Naive B cell (primary cell): ENCODE results near the gene CD300LD. TPM values are rescaled to one million over a fixed set of nuclear protein-coding genes. Genes with fewer than 3 reads are reported as not detected.

Experiments used
- ATAC-seq, 2 donors: fragments of 150-1000 bp; cut with Tn5 transposase; 2 replicates each; pipeline ENCODE4 v1.10.0; 2021; ENCODE audit warnings: low read depth in 2 of 2, mild to moderate bottlenecking in 2 of 2, moderate library complexity in 2 of 2
- DNase-seq: peaks from one replicate; pipeline ENCODE4 v3.0.0; 2022
- H3K27ac Mint-ChIP-seq, 6 donors: one replicate each; pipeline ENCODE4 v1.8.0; 2020 to 2022; ENCODE audit warnings: mild to moderate bottlenecking in 6 of 6, mixed read lengths in 6 of 6, moderate library complexity in 5 of 6, inconsistent platforms in 2 of 6
- H3K27me3 Mint-ChIP-seq, 3 donors: one replicate each; pipeline ENCODE4 v1.8.0; 2021 to 2022; ENCODE audit warnings: mixed read lengths in 3 of 3, mild to moderate bottlenecking in 1 of 3
- H3K36me3 Mint-ChIP-seq, 2 donors: one replicate each; pipeline ENCODE4 v1.8.0; 2020 to 2022; ENCODE audit warnings: mixed read lengths in 2 of 2, inconsistent platforms in 1 of 2, mild to moderate bottlenecking in 1 of 2
- H3K4me1 Mint-ChIP-seq, 3 donors: one replicate each; pipeline ENCODE4 v1.8.0; 2020 to 2022; ENCODE audit warnings: mixed read lengths in 3 of 3, inconsistent platforms in 1 of 3, mild to moderate bottlenecking in 1 of 3, moderate library complexity in 1 of 3
- H3K4me3 Mint-ChIP-seq, 8 donors: one replicate each; pipeline ENCODE4 v1.8.0; 2020 to 2022; ENCODE audit warnings: mild to moderate bottlenecking in 8 of 8, mixed read lengths in 8 of 8, moderate library complexity in 8 of 8, inconsistent platforms in 2 of 8
- H3K9me3 Mint-ChIP-seq, 7 donors: one replicate each; pipeline ENCODE4 v1.8.0; 2020 to 2022; ENCODE audit warnings: mixed read lengths in 7 of 7, mild to moderate bottlenecking in 5 of 7, inconsistent platforms in 2 of 7, moderate library complexity in 1 of 7
- polyA plus RNA-seq, 6 donors: library from polyadenylated mRNA; unstranded; fragments of 300-500 nt; fragmentation: Illumina TruSeq; gene quantifications; one replicate each; pipeline ENCODE4 v1.2.3, GENCODE V29; 2021; ENCODE audit warnings: low read depth in 6 of 6

Gene CD300LD
- polyA plus RNA-seq, 6 donors from 2014 or later: not detected

- no peak overlapping the region for H3K27ac Mint-ChIP-seq
- H3K4me1 Mint-ChIP-seq: peaks cover 12 to 21% (median 15%) of the 10 kb centered on the region in 3 donors
- H3K4me3 Mint-ChIP-seq: no peak overlapping the region
- H3K9me3 Mint-ChIP-seq: no peaks in the 10 kb centered on the region
- DNase-seq (no peak), ATAC-seq (no peak)
- peaks cover 8 to 46% (median 23%) of the 10 kb centered on the region in 3 donors for H3K27me3 Mint-ChIP-seq
- no peaks in the 10 kb centered on the region for H3K36me3 Mint-ChIP-seq
Measured at GRCh38 chr17:74546586-74546985, 45.5 kb downstream of the CD300LD start.

DNA sequence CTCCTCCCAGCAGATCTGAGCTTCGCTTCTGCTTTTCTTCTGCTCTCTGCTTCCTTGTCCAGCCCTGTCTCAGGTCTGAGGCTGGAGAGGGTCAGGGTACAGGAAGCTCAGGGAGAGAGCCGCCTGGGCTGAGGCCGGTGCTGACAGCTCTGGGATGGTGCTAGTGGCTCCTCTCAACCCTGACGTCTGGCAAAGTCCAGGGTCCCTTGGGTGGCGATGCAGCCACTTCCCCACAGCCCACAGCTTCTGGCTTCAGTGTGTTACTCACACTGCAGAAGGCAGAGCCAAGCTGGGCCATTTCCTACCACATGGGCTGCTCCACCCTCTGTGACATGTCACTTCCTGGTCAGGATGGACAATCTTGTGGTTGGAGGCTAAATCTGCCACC, 46.2 kb downstream of the CD300LD start, which contains the start of gene CD300C:
Gene CD300C, minus strand, starts transcription at position 273 of the 388 bp plus-strand sequence. CDS start 333 bp downstream, outside the sequence.
- no peak for DNase-seq
- no peak for ATAC-seq
- Mint-ChIP-seq H3K27ac (peak within 1 kb of the TSS in 3 of 6 donors; percentile 12 to 42 (median 19)), H3K36me3 (no peaks in the 10 kb centered on the region), H3K4me3 (peak within 1 kb of the TSS in 1 of 8 donors; percentile 61), H3K4me1 (peaks cover 8 to 15% (median 13%) of the 10 kb centered on the region in 3 donors), H3K9me3 (no peaks in the 10 kb centered on the region), H3K27me3 (peaks cover 8 to 38% (median 15%) of the 10 kb centered on the region in 3 donors)

- H3K4me1 Mint-ChIP-seq: peaks cover 8 to 15% (median 11%) of the 10 kb centered on the region in 3 donors
- peak overlapping the region in 1 of 8 donors; percentile 61 for H3K4me3 Mint-ChIP-seq
- H3K36me3 Mint-ChIP-seq: no peaks in the 10 kb centered on the region
- H3K27me3 Mint-ChIP-seq: peaks cover 7 to 36% (median 12%) of the 10 kb centered on the region in 3 donors
- H3K9me3 Mint-ChIP-seq: no peaks in the 10 kb centered on the region
- DNase-seq: no peak
- ATAC-seq: no peak
- peak overlapping the region in 3 of 6 donors; percentile 12 to 42 (median 19) for H3K27ac Mint-ChIP-seq
Measured at GRCh38 chr17:74544991-74545842, 46.9 kb downstream of the CD300LD start.

GRCh38 chr17:74543891-74544760, 48.0 kb downstream of the CD300LD start:
- H3K36me3 Mint-ChIP-seq: no peaks in the 10 kb centered on the region
- peak overlapping the region in 1 of 8 donors; percentile 47 for H3K4me3 Mint-ChIP-seq
- DNase-seq (no peak), ATAC-seq (no peak)
- peaks cover 8 to 15% (median 11%) of the 10 kb centered on the region in 3 donors for H3K4me1 Mint-ChIP-seq
- H3K27ac Mint-ChIP-seq: no peak overlapping the region
- H3K9me3 Mint-ChIP-seq: no peaks in the 10 kb centered on the region
- peaks cover 9 to 41% (median 18%) of the 10 kb centered on the region in 3 donors for H3K27me3 Mint-ChIP-seq

GRCh38 chr17:74543406-74543805, 48.7 kb downstream of the CD300LD start:
- H3K27me3 Mint-ChIP-seq: peaks cover 8 to 38% (median 13%) of the 10 kb centered on the region in 3 donors
- H3K9me3 Mint-ChIP-seq: no peaks in the 10 kb centered on the region
- peaks cover 8 to 15% (median 11%) of the 10 kb centered on the region in 3 donors for H3K4me1 Mint-ChIP-seq
- no peak overlapping the region for H3K27ac Mint-ChIP-seq
- no peak overlapping the region for H3K4me3 Mint-ChIP-seq
- ATAC-seq (no peak), DNase-seq (no peak)
- H3K36me3 Mint-ChIP-seq: no peaks in the 10 kb centered on the region

- Mint-ChIP-seq H3K9me3 (no peaks in the 10 kb centered on the region), H3K27me3 (peaks cover 4 to 35% (median 13%) of the 10 kb centered on the region in 3 donors), H3K36me3 (no peaks in the 10 kb centered on the region), H3K27ac (no peak overlapping the region), H3K4me3 (no peak overlapping the region), H3K4me1 (peaks cover 8 to 11% (median 10%) of the 10 kb centered on the region in 3 donors)
- no peak for DNase-seq
- ATAC-seq: no peak
Measured at GRCh38 chr17:74542727-74543383, 49.2 kb downstream of the CD300LD start.

DNA sequence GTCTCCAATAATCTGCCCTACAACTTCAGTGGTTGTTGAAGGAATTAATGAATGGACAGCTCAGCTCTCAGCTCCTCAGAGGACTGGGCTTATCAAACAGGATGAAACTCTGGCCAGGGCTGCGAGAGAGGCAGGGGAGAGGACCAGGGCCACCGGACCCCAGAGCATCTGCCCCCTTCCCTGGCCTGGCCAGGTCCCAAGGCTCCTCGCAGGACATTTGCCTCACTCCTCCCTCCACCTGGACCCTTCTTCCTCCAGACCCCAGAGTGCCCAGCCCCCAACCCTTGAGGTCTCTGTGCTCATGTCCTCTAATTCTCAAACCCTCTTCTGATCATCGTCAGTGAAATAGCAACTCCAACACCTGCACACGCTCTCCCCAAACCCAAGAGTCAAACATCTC, 49.9 kb downstream of the CD300LD start:
- Mint-ChIP-seq H3K36me3 (no peaks in the 10 kb centered on the region), H3K27ac (peak overlapping the region in 2 of 6 donors; percentile 16 to 18), H3K27me3 (peaks cover 4 to 31% (median 14%) of the 10 kb centered on the region in 3 donors), H3K9me3 (no peaks in the 10 kb centered on the region), H3K4me3 (no peak overlapping the region), H3K4me1 (peaks cover 5 to 11% (median 10%) of the 10 kb centered on the region in 3 donors)
- no peak for DNase-seq
- ATAC-seq: no peak

- Mint-ChIP-seq H3K27ac (peak overlapping the region in 1 of 6 donors; percentile 16), H3K9me3 (no peaks in the 10 kb centered on the region), H3K27me3 (peaks cover 4 to 37% (median 21%) of the 10 kb centered on the region in 3 donors), H3K36me3 (no peaks in the 10 kb centered on the region), H3K4me3 (no peak overlapping the region), H3K4me1 (peaks cover 5 to 10% (median 9%) of the 10 kb centered on the region in 3 donors)
- no peak for ATAC-seq
- DNase-seq: no peak
Measured at GRCh38 chr17:74541176-74542111, 50.6 kb downstream of the CD300LD start.

GRCh38 chr17:74539281-74539820, 52.7 kb downstream of the CD300LD start:
- Mint-ChIP-seq H3K27ac (peak overlapping the region in 2 of 6 donors; percentile 14 to 63), H3K9me3 (no peaks in the 10 kb centered on the region), H3K4me1 (no peaks in the 10 kb centered on the region), H3K36me3 (no peaks in the 10 kb centered on the region), H3K27me3 (peaks cover 4 to 39% (median 27%) of the 10 kb centered on the region in 3 donors), H3K4me3 (no peak overlapping the region)
- ATAC-seq (no peak), DNase-seq (no peak)

DNA sequence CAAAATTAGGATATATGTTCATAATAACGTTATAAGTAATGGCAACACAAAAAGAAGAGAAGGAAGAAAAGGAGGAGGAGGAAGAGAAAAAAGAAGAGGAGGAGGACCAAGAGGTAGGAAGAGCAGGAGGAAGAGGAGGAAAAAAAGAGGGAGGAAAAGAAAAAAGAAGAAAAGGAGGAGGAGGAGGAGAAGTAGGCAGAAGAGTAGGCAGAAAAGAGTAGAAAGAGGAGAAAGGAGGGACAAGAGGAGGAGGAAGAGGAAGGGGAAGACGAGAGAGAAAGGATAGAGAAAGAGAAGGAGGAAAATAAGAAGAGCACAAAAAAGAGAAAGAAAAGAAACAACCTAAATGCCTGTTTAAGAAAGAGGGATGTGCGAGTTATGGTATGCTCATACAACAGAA, 55.2 kb downstream of the CD300LD start:
- Mint-ChIP-seq H3K27ac (peak overlapping the region in 1 of 6 donors; percentile 93), H3K36me3 (no peaks in the 10 kb centered on the region), H3K4me1 (peaks cover 10 to 16% (median 16%) of the 10 kb centered on the region in 3 donors), H3K4me3 (no peak overlapping the region), H3K9me3 (no peaks in the 10 kb centered on the region), H3K27me3 (peaks cover 9 to 35% (median 33%) of the 10 kb centered on the region in 3 donors)
- DNase-seq: no peak
- ATAC-seq: no peak

- ATAC-seq (peak; percentile 24 to 34), DNase-seq (peak; percentile 27)
- Mint-ChIP-seq H3K36me3 (no peaks in the 10 kb centered on the region), H3K27ac (peak overlapping the region in 3 of 6 donors; percentile 52 to 74 (median 53)), H3K27me3 (peaks cover 10 to 25% (median 23%) of the 10 kb centered on the region in 3 donors), H3K4me1 (peaks cover 30 to 41% (median 39%) of the 10 kb centered on the region in 3 donors), H3K9me3 (no peaks in the 10 kb centered on the region), H3K4me3 (peak overlapping the region; percentile 38 to 85 (median 66))
Measured at GRCh38 chr17:74532115-74532514, 60.0 kb downstream of the CD300LD start.
